HAP-1 (cell line): ENCODE measurements around the gene SHISA5.

Source experiments
- DNase-seq, 2 experiments: peaks; one replicate each; pipeline ENCODE4 v3.0.0-alpha.2; 2016 to 2020; ENCODE audit warnings: low spot score in 2 of 2
- H3K27me3 ChIP-seq: fragments of 250-450 bp; sonication (Bioruptor Pico); 2 replicates; pipeline ENCODE4 v1.5.1; 2020; ENCODE audit warnings: low read depth, mild to moderate bottlenecking, moderate library complexity
- H3K36me3 ChIP-seq: fragments of 250-450 bp; sonication (Bioruptor Pico); replicated peaks from 2 replicates; pipeline ENCODE4 v1.5.1; 2020; ENCODE audit warnings: mild to moderate bottlenecking
- H3K4me1 ChIP-seq: fragments of 250-450 bp; sonication (Bioruptor Pico); 2 replicates; pipeline ENCODE4 v1.5.1; 2020; ENCODE audit warnings: mild to moderate bottlenecking
- H3K4me3 ChIP-seq: fragments of 250-450 bp; sonication (Bioruptor Pico); 2 replicates; pipeline ENCODE4 v1.5.1; 2020; ENCODE audit warnings: mild to moderate bottlenecking, moderate library complexity
- H3K9me3 ChIP-seq: fragments of 250-450 bp; sonication (Bioruptor Pico); 2 replicates; pipeline ENCODE4 v1.5.1; 2020; ENCODE audit warnings: mild to moderate bottlenecking, moderate library complexity
- in situ Hi-C: fragments of 300-500 bp; cut with MboI; formaldehyde crosslinking; loops from 3 replicates; pipeline ENCODE4 v1.14.3; 2020; ENCODE audit warnings: low sequenced_read_pairs, inconsistent platforms, mixed read lengths

Gene SHISA5

GRCh38 chr3:48446043-48446424 lies 57.9 kb downstream of the SHISA5 start:
- Histone ChIP-seq H3K27me3 (no peaks in the 10 kb centered on the region), H3K36me3 (peaks cover 47% of the 10 kb centered on the region), H3K4me1 (peaks cover 24% of the 10 kb centered on the region), H3K4me3 (peak overlapping the region; percentile 95), H3K9me3 (no peaks in the 10 kb centered on the region)
- in situ Hi-C loops = no loop called here
- DNase-seq = no peak

- Histone ChIP-seq H3K4me1 (peaks cover 24% of the 10 kb centered on the region), H3K4me3 (peak overlapping the region; percentile 95), H3K9me3 (no peaks in the 10 kb centered on the region), H3K27me3 (no peaks in the 10 kb centered on the region), H3K36me3 (peaks cover 42% of the 10 kb centered on the region)
- DNase-seq = no peak
- in situ Hi-C loops = no loop called here
These were observed 58.6 kb downstream of the SHISA5 start for GRCh38 chr3:48445277-48445882.

GRCh38 chr3:48441940-48442339 lies 62.0 kb downstream of the SHISA5 start:
- H3K36me3 ChIP-seq = peaks cover 39% of the 10 kb centered on the region
- no peak overlapping the region; the same call in 1 of the 2 replicates for H3K4me3 ChIP-seq
- no peaks in the 10 kb centered on the region for H3K27me3 ChIP-seq
- in situ Hi-C loops = no loop called here
- no peaks in the 10 kb centered on the region for H3K9me3 ChIP-seq
- no peak for DNase-seq
- peaks cover 15% of the 10 kb centered on the region for H3K4me1 ChIP-seq

- Histone ChIP-seq H3K27me3 (no peaks in the 10 kb centered on the region), H3K9me3 (no peaks in the 10 kb centered on the region), H3K4me1 (peaks cover 13% of the 10 kb centered on the region), H3K36me3 (peaks cover 36% of the 10 kb centered on the region), H3K4me3 (peak overlapping the region; percentile 87)
- in situ Hi-C loops = no loop called here
- no peak for DNase-seq
These were observed 63.4 kb downstream of the SHISA5 start for GRCh38 chr3:48440590-48440958.

- Histone ChIP-seq H3K4me3 (peak within 1 kb of the TSS; percentile 87), H3K27me3 (no peaks in the 10 kb centered on the region), H3K4me1 (peaks cover 11% of the 10 kb centered on the region), H3K9me3 (no peaks in the 10 kb centered on the region), H3K36me3 (peaks cover 36% of the 10 kb centered on the region)
- DNase-seq = peak; percentile 93 to 99
- in situ Hi-C loops = loop anchor here (5.0 kb wide), 3 partner anchors 168 to 248 kb away; no protein-coding TSS in a partner anchor
These were observed 64.0 kb downstream of the SHISA5 start, which contains the start of the genes CCDC51 and TMA7 for GRCh38 chr3:48439820-48440589. Gene CCDC51, minus strand, starts transcription at chr3:48440119. Its CDS starts 4,991 bp downstream, at chr3:48435128. Gene TMA7, plus strand, starts transcription at chr3:48440257. Its CDS starts 40 bp downstream, at chr3:48440297.

GRCh38 chr3:48437812-48438211 lies 66.2 kb downstream of the SHISA5 start:
- Histone ChIP-seq H3K4me3 (no peak overlapping the region), H3K9me3 (no peaks in the 10 kb centered on the region), H3K36me3 (peaks cover 30% of the 10 kb centered on the region), H3K27me3 (no peaks in the 10 kb centered on the region), H3K4me1 (peaks cover 26% of the 10 kb centered on the region)
- in situ Hi-C loops = loop anchor here (5.0 kb wide), 3 partner anchors 166 to 246 kb away; no protein-coding TSS in a partner anchor
- DNase-seq = no peak

- peaks cover 30% of the 10 kb centered on the region for H3K36me3 ChIP-seq
- H3K4me3 ChIP-seq = no peak overlapping the region
- H3K4me1 ChIP-seq = peaks cover 26% of the 10 kb centered on the region
- H3K27me3 ChIP-seq = no peaks in the 10 kb centered on the region
- in situ Hi-C loops = loop anchor here (5.0 kb wide), 3 partner anchors 165 to 245 kb away; no protein-coding TSS in a partner anchor
- no peaks in the 10 kb centered on the region for H3K9me3 ChIP-seq
- DNase-seq = peak in 1 of 2 experiments; percentile 5
These were observed 67.1 kb downstream of the SHISA5 start for GRCh38 chr3:48436855-48437254.

GRCh38 chr3:48436477-48436787 lies 67.5 kb downstream of the SHISA5 start:
- DNase-seq = no peak
- Histone ChIP-seq H3K4me3 (no peak overlapping the region), H3K9me3 (no peaks in the 10 kb centered on the region), H3K27me3 (no peaks in the 10 kb centered on the region), H3K4me1 (peaks cover 22% of the 10 kb centered on the region), H3K36me3 (peaks cover 30% of the 10 kb centered on the region)
- in situ Hi-C loops = loop anchor here (5.0 kb wide), 3 partner anchors 164 to 244 kb away; no protein-coding TSS in a partner anchor

GRCh38 chr3:48435774-48436476 lies 68.0 kb downstream of the SHISA5 start:
- Histone ChIP-seq H3K4me1 (peaks cover 20% of the 10 kb centered on the region), H3K36me3 (peaks cover 27% of the 10 kb centered on the region), H3K4me3 (no peak overlapping the region), H3K9me3 (no peaks in the 10 kb centered on the region), H3K27me3 (no peaks in the 10 kb centered on the region)
- DNase-seq = peak; percentile 76 to 92
- in situ Hi-C loops = loop anchor here (5.0 kb wide), 3 partner anchors 164 to 244 kb away; no protein-coding TSS in a partner anchor

- Histone ChIP-seq H3K4me3 (no peak overlapping the region), H3K4me1 (peaks cover 20% of the 10 kb centered on the region), H3K9me3 (no peaks in the 10 kb centered on the region), H3K36me3 (peaks cover 27% of the 10 kb centered on the region), H3K27me3 (no peaks in the 10 kb centered on the region)
- in situ Hi-C loops = loop anchor here (5.0 kb wide), 3 partner anchors 163 to 243 kb away; no protein-coding TSS in a partner anchor
- DNase-seq = peak in 1 of 2 experiments; percentile 5
These were observed 68.8 kb downstream of the SHISA5 start for GRCh38 chr3:48435223-48435595.

- H3K4me1 ChIP-seq = peaks cover 23% of the 10 kb centered on the region
- peak in 1 of 2 experiments; percentile 22 for DNase-seq
- peaks cover 27% of the 10 kb centered on the region for H3K36me3 ChIP-seq
- no peak overlapping the region for H3K4me3 ChIP-seq
- in situ Hi-C loops = loop anchor here (5.0 kb wide), 3 partner anchors 162 to 242 kb away; no protein-coding TSS in a partner anchor
- no peaks in the 10 kb centered on the region for H3K27me3 ChIP-seq
- no peaks in the 10 kb centered on the region for H3K9me3 ChIP-seq
These were observed 69.3 kb downstream of the SHISA5 start for GRCh38 chr3:48434591-48435222.

GRCh38 chr3:48433472-48434118 lies 70.4 kb downstream of the SHISA5 start:
- H3K4me3 ChIP-seq = no peak overlapping the region
- in situ Hi-C loops = no loop called here
- H3K4me1 ChIP-seq = peaks cover 18% of the 10 kb centered on the region

More at GRCh38 chr3:48433472-48434118, 70.4 kb downstream of the SHISA5 start:
- no peaks in the 10 kb centered on the region for H3K27me3 ChIP-seq
- peaks cover 27% of the 10 kb centered on the region for H3K36me3 ChIP-seq
- peak; percentile 66 to 78 for DNase-seq
- H3K9me3 ChIP-seq = no peaks in the 10 kb centered on the region
